Right atrium auricular region (tissue), 2 donors: ENCODE results near the gene WDR49. TPM values are rescaled to one million over a fixed set of nuclear protein-coding genes. Genes with fewer than 3 reads are reported as not detected.

Source experiments
- DNase-seq: peaks from one replicate; pipeline ENCODE4 v3.0.0-alpha.2; 2019; ENCODE audit warnings: low spot score
- H3K27ac ChIP-seq, 2 donors: fragments of 200-600 bp; sonication (generic); 1 replicate in 1 of 2; 2 replicates in 1 of 2; pipeline ENCODE4 v1.5.1; 2016 to 2019
- H3K27me3 ChIP-seq, 2 donors: fragments of 200-600 bp; sonication (generic); one replicate each; pipeline versions ENCODE4 v1.5.1 to v1.6.0; 2017 to 2019
- H3K36me3 ChIP-seq: fragments of 200-600 bp; sonication (generic); one replicate; pipeline ENCODE4 v1.5.1; 2016
- H3K4me1 ChIP-seq, 2 donors: fragments of 200-600 bp; sonication (generic); one replicate each; pipeline versions ENCODE4 v1.5.1 to v1.6.0; 2017 to 2019
- H3K4me3 ChIP-seq, 2 donors: fragments of 200-600 bp; sonication (generic); 1 replicate in 1 of 2; 2 replicates in 1 of 2; pipeline ENCODE4 v1.5.1; 2017 to 2019; ENCODE audit warnings: mild to moderate bottlenecking in 1 of 2, moderate library complexity in 1 of 2
- H3K9me3 ChIP-seq, 2 donors: fragments of 200-600 bp; sonication (generic); one replicate each; pipeline ENCODE4 v1.5.1; 2019
- CTCF ChIP-seq, 2 donors: fragments of 200-600 bp; sonication (generic); IDR thresholded peaks; one replicate each; pipeline ENCODE4 v1.5.1; 2019; ENCODE audit warnings: antibody characterized with exemption in 2 of 2
- total RNA-seq, 2 donors: library from RNA; depleted of rRNA; stranded (reverse); fragments of >200 nt; gene quantifications; one replicate each; pipeline ENCODE4 v1.1.0, GENCODE V29; 2016

WDR49 gene
- total RNA-seq, 2 donors from 2014 or later, result 5.5 to 14.8 TPM

GRCh38 chr3:167666563-167666962 lies 12.8 kb upstream of the WDR49 start:
- no peaks in the 10 kb centered on the region for H3K4me1 ChIP-seq
- no peak overlapping the region for H3K27ac ChIP-seq
- H3K27me3 ChIP-seq, result no peaks in the 10 kb centered on the region
- no peaks in the 10 kb centered on the region for H3K36me3 ChIP-seq
- no peaks in the 10 kb centered on the region for H3K9me3 ChIP-seq
- H3K4me3 ChIP-seq, result no peak overlapping the region
- TF ChIP-seq CTCF (IDR thresholded peaks at IDR 0.05), result no peak
- no peak for DNase-seq

GRCh38 chr3:167662919-167663400 lies 9.2 kb upstream of the WDR49 start:
- TF ChIP-seq CTCF (IDR thresholded peaks at IDR 0.05), result no peak
- Histone ChIP-seq H3K4me1 (no peaks in the 10 kb centered on the region), H3K9me3 (no peaks in the 10 kb centered on the region), H3K27me3 (no peaks in the 10 kb centered on the region), H3K27ac (no peak overlapping the region), H3K36me3 (no peaks in the 10 kb centered on the region), H3K4me3 (no peak overlapping the region)
- no peak for DNase-seq

GRCh38 chr3:167657684-167658225 lies 4.0 kb upstream of the WDR49 start:
- TF ChIP-seq CTCF (IDR thresholded peaks at IDR 0.05), result no peak
- no peak overlapping the region for H3K4me3 ChIP-seq
- no peak overlapping the region for H3K27ac ChIP-seq
- no peaks in the 10 kb centered on the region for H3K27me3 ChIP-seq
- H3K9me3 ChIP-seq, result no peaks in the 10 kb centered on the region
- no peak for DNase-seq
- H3K36me3 ChIP-seq, result no peaks in the 10 kb centered on the region
- no peaks in the 10 kb centered on the region for H3K4me1 ChIP-seq

- H3K4me1 ChIP-seq, result no peaks in the 10 kb centered on the region
- H3K27me3 ChIP-seq, result no peaks in the 10 kb centered on the region
- DNase-seq, result no peak
- H3K27ac ChIP-seq, result no peak overlapping the region
- no peaks in the 10 kb centered on the region for H3K9me3 ChIP-seq
- no peak for TF ChIP-seq CTCF (IDR thresholded peaks at IDR 0.05)
- no peak overlapping the region for H3K4me3 ChIP-seq
- H3K36me3 ChIP-seq, result no peaks in the 10 kb centered on the region
Observed at GRCh38 chr3:167656821-167657220, 3.1 kb upstream of the WDR49 start.

GRCh38 chr3:167653155-167653554 lies 587 bp downstream of the WDR49 start:
- Histone ChIP-seq H3K27me3 (no peaks in the 10 kb centered on the region), H3K27ac (peak overlapping the region in 1 of 2 donors; percentile 40), H3K4me1 (no peaks in the 10 kb centered on the region), H3K36me3 (no peaks in the 10 kb centered on the region), H3K9me3 (no peaks in the 10 kb centered on the region), H3K4me3 (peak overlapping the region in 1 of 2 donors; percentile 9)
- DNase-seq, result no peak
- no peak for TF ChIP-seq CTCF (IDR thresholded peaks at IDR 0.05)

GRCh38 chr3:167651826-167652225 lies 1.9 kb downstream of the WDR49 start:
- Histone ChIP-seq H3K36me3 (no peaks in the 10 kb centered on the region), H3K4me1 (no peaks in the 10 kb centered on the region), H3K9me3 (no peaks in the 10 kb centered on the region), H3K4me3 (no peak overlapping the region), H3K27me3 (no peaks in the 10 kb centered on the region), H3K27ac (no peak overlapping the region)
- DNase-seq, result no peak
- no peak for TF ChIP-seq CTCF (IDR thresholded peaks at IDR 0.05)
